T-helper 22 cell (primary cell): ENCODE results near the gene PROSER2.

Experiments
- DNase-seq: peaks from one replicate; pipeline ENCODE4 v3.0.0-alpha.2; 2020; ENCODE audit warnings: low read depth

PROSER2 gene

DNA sequence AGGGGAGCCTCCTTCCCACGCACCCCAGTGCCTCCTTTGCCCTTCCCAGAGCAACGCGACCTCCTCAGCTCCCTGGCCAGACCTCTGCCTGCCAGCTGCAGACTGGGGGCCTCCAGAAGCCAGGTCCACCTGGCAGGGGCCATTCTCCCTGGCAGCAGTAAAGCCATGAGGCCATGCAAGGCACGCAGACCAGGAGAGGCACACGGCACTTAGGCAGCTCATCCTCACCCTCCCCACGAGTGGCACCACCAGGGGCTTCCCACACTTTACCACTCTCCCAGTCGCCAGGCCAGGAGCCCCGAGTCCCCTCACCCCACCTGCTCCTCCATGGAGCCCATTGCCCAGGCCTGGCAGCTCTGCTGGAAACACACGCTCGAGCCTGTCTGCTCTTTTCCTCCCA is 85.4 kb downstream of the PROSER2 start:
- no peak for DNase-seq

- no peak for DNase-seq
Measured at GRCh38 chr10:11908991-11909390, 85.8 kb downstream of the PROSER2 start.

DNA sequence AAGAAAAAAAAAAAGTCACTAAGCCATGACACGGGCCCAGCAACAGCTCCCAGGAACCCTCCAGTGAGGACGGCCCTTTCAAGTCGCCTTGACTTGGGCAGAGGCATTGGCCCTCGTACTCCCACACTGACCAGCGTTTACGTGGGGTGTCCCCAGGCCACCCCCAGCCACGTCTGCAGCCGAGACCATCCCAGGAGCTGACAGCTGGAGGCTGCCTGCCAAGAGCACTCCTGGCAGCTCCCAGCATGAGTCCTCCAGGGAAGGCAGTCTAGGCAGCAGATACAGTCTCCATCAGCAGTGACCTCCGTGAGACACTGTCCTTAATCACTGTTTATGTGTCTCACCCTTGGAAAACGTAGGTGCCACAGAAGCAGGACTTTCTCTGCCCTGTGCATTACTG is 86.5 kb downstream of the PROSER2 start:
- DNase-seq: no peak

DNA sequence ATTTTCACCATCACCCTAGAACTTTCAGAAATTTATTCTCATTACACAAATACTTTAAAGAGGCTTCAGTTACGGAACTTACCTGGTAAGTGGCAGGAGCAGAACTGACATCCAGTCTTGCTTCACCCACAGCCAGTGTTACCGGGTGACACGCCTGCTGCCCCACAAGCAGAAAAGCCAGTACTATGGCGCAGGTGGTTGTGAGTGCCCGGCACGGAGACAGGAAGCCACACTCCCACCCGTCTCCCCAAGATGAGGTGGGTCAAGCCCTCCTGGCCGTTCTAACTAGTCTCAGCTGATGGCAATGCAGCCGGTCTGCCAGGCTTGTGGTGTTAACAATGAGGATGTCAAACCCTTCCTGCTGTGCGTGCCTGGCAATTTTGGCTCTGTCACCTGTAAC is 86.9 kb downstream of the PROSER2 start:
- no peak for DNase-seq

GRCh38 chr10:11913079-11913641 is 90.0 kb downstream of the PROSER2 start:
- DNase-seq: no peak

- no peak for DNase-seq
Measured at GRCh38 chr10:11918384-11918783, 95.2 kb downstream of the PROSER2 start.

GRCh38 chr10:11919271-11919670 is 96.1 kb downstream of the PROSER2 start:
- no peak for DNase-seq
